GM12878 (cell line): ENCODE results near the gene ARF3. TPM values are rescaled to one million over a fixed set of nuclear protein-coding genes. Genes with fewer than 3 reads are reported as not detected.
A peak's percentile ranks its signal among the peaks of the same experiment; 100 is the strongest.

Experiments
- ASH2L ChIP-seq: fragments of 300-600, 200-600 bp; sonication (generic); IDR thresholded peaks from 2 replicates; pipeline ENCODE4 v1.6.1; 2017; ENCODE audit warnings: low read depth, mild to moderate bottlenecking, borderline replicate concordance
- EED ChIP-seq: sonication (generic); IDR thresholded peaks from 2 replicates; pipeline ENCODE4 v1.6.1; 2016; ENCODE audit warnings: antibody characterized with exemption, low read depth
- GABPA ChIP-seq: IDR thresholded peaks from 2 replicates; pipeline ENCODE4 v1.6.1; 2014; ENCODE audit warnings: antibody characterized with exemption, low read depth, mild to moderate bottlenecking, inconsistent platforms
- KDM1A ChIP-seq: fragments of 200-600 bp; sonication (generic); IDR thresholded peaks from 2 replicates; pipeline ENCODE4 v1.6.1; 2016; ENCODE audit warnings: borderline replicate concordance
- MEF2A ChIP-seq: IDR thresholded peaks from 2 replicates; pipeline ENCODE4 v1.6.1; 2011; ENCODE audit warnings: low read depth, mild to moderate bottlenecking, low read length, moderate library complexity; ENCODE audit not compliant: insufficient read depth
- NKRF ChIP-seq: fragments of 450-650 bp; conservative IDR thresholded peaks from 2 replicates; pipeline ENCODE4 v1.6.1; 2017; ENCODE audit warnings: mild to moderate bottlenecking, moderate library complexity
- NR2F1 ChIP-seq: fragments of 450-650 bp; conservative IDR thresholded peaks from 2 replicates; pipeline ENCODE4 v1.6.1; 2017; ENCODE audit warnings: mild to moderate bottlenecking
- POLR2AphosphoS2 ChIP-seq: IDR thresholded peaks from 2 replicates; pipeline ENCODE4 v1.6.1; 2011; ENCODE audit warnings: low read depth, mild to moderate bottlenecking, low read length, improper control_type of control experiment, moderate library complexity
- RB1 ChIP-seq: fragments of 450-650 bp; formaldehyde crosslinking; IDR thresholded peaks from 2 replicates; pipeline ENCODE4 v1.6.1; 2017; ENCODE audit warnings: mild to moderate bottlenecking, borderline replicate concordance
- RELA ChIP-seq: fragments of 450-650 bp; IDR thresholded peaks from 2 replicates; pipeline ENCODE4 v1.8.0; 2014; ENCODE audit warnings: borderline replicate concordance; ENCODE audit not compliant: partially characterized antibody
- ZBTB33 ChIP-seq: fragments of 450-650 bp; IDR thresholded peaks from 2 replicates; pipeline ENCODE4 v1.6.1; 2017; ENCODE audit warnings: mild to moderate bottlenecking
- ZBTB4 ChIP-seq: fragments of 450-650 bp; formaldehyde crosslinking; IDR thresholded peaks from 2 replicates; pipeline ENCODE4 v1.4.0; 2022; ENCODE audit warnings: mild to moderate bottlenecking, moderate library complexity
- ZNF217 ChIP-seq: fragments of 450-650 bp; IDR thresholded peaks from 2 replicates; pipeline ENCODE4 v1.6.1; 2017; ENCODE audit warnings: antibody characterized with exemption, mild to moderate bottlenecking
- ZNF24 ChIP-seq: fragments of 450-650 bp; IDR thresholded peaks from 2 replicates; pipeline ENCODE4 v1.6.1; 2017; ENCODE audit warnings: antibody characterized with exemption, mild to moderate bottlenecking
- polyA plus RNA-seq, 11 experiments: library from polyadenylated mRNA; depleted of rRNA in 4 of 11; unstranded in 6 of 11; stranded (reverse) in 5 of 11; fragments of >200 nt; fragmentation: Nextera tagmentation in 4 of 11; fragmentation: Illumina TruSeq in 1 of 11; extraction: Ambion mirVana in 4 of 11; extraction: Trizol in 1 of 11; gene quantifications; 1 replicate in 1 of 11; 2 replicates in 10 of 11; pipeline versions ENCODE4 v1.2.1 to v1.2.3, GENCODE V29; 2011 to 2016; ENCODE audit warnings: inconsistent platforms in 2 of 11, missing spikeins in 2 of 11, low read depth in 1 of 11
- total RNA-seq, 4 experiments: library from RNA; depleted of rRNA in 3 of 4; stranded (reverse); fragments of >200 nt in 3 of 4; fragmentation: Illumina TruSeq in 1 of 4; extraction: Trizol in 1 of 4; gene quantifications; 2 replicates each; pipeline versions ENCODE4 v1.2.1 to v1.2.3, GENCODE V29; 2013 to 2021
- TF ChIP-seq, protein P1 (sequence below): IDR thresholded peaks from 2 replicates; pipeline ENCODE4 v1.6.1; 2012; ENCODE audit warnings: improper control_type of control experiment, low read depth, low read length; ENCODE audit not compliant: insufficient replicate concordance

The ARF3 gene
- total and polyA plus RNA-seq, 10 of the 15 experiments (the other 5 are each of a cell fraction or from before 2014, with no cell fraction given): 8.7 to 263 (median 74.4) TPM

GRCh38 chr12:48957141-48958048 lies at the start of gene ARF3 (continued):
- TF ChIP-seq, protein P1, sequence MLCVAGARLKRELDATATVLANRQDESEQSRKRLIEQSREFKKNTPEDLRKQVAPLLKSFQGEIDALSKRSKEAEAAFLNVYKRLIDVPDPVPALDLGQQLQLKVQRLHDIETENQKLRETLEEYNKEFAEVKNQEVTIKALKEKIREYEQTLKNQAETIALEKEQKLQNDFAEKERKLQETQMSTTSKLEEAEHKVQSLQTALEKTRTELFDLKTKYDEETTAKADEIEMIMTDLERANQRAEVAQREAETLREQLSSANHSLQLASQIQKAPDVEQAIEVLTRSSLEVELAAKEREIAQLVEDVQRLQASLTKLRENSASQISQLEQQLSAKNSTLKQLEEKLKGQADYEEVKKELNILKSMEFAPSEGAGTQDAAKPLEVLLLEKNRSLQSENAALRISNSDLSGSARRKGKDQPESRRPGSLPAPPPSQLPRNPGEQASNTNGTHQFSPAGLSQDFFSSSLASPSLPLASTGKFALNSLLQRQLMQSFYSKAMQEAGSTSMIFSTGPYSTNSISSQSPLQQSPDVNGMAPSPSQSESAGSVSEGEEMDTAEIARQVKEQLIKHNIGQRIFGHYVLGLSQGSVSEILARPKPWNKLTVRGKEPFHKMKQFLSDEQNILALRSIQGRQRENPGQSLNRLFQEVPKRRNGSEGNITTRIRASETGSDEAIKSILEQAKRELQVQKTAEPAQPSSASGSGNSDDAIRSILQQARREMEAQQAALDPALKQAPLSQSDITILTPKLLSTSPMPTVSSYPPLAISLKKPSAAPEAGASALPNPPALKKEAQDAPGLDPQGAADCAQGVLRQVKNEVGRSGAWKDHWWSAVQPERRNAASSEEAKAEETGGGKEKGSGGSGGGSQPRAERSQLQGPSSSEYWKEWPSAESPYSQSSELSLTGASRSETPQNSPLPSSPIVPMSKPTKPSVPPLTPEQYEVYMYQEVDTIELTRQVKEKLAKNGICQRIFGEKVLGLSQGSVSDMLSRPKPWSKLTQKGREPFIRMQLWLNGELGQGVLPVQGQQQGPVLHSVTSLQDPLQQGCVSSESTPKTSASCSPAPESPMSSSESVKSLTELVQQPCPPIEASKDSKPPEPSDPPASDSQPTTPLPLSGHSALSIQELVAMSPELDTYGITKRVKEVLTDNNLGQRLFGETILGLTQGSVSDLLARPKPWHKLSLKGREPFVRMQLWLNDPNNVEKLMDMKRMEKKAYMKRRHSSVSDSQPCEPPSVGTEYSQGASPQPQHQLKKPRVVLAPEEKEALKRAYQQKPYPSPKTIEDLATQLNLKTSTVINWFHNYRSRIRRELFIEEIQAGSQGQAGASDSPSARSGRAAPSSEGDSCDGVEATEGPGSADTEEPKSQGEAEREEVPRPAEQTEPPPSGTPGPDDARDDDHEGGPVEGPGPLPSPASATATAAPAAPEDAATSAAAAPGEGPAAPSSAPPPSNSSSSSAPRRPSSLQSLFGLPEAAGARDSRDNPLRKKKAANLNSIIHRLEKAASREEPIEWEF: no peak
- no peak; the same call in 1 of the 2 replicates for TF ChIP-seq RB1
- TF ChIP-seq MEF2A: 0 out of 2 replicates have a peak, but pooled peaks have one; percentile 23
- TF ChIP-seq ZBTB4 (CRISPR knock-in tag): no peak
- no peak for TF ChIP-seq GABPA
- no peak for TF ChIP-seq KDM1A
- no peak for TF ChIP-seq RELA
- TF ChIP-seq ZNF24: no peak
- TF ChIP-seq EED: peak; percentile 76
- no peak for TF ChIP-seq ZNF217
- no peak for TF ChIP-seq ASH2L
- TF ChIP-seq NR2F1: no peak
- 0 out of 2 replicates have a peak, but pooled peaks have one; percentile 49 for TF ChIP-seq ZBTB33
- peak; percentile 57 for TF ChIP-seq NKRF
- TF ChIP-seq POLR2AphosphoS2: no peak
